Measurements from ENCODE around the gene SAMD4A.

DNA sequence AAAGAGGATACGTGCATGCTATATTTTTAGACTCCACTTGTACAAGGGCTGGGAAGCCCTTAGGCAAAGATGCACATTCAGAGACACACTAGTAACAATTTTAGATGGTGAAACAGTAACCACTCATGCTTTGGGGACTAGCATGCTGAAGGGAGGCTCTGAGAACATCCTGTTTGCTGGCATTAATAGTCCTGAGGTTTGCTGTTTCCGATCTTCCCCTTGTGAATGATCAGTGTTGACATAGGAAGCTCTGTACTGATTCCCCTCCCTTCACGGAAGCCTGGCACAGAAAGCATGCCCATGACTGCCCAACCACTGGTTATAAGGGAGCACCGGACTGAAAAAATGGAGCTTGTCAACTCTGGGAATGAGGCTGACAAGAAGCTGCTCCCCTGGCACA lies 171.1 kb downstream of the SAMD4A start:
- no peak for TF ChIP-seq CTCF (conservative IDR thresholded peaks at IDR 0.05; ENCODE audit: low read depth, low read length)
- no peak for TF ChIP-seq EZH2 (IDR thresholded peaks at IDR 0.05; ENCODE audit: borderline replicate concordance, low read depth, low read length, poor library complexity, severe bottlenecking)
